ENCODE measurements around the gene PCDHGA8. TPM values are rescaled to one million over a fixed set of nuclear protein-coding genes. Genes with fewer than 3 reads are reported as not detected.
"Not testable (repeated sequence)": the region's sequence is repeated elsewhere in the genome, so short reads cannot be mapped to it uniquely, and the experiment has no call there.

PCDHGA8 gene
- total RNA-seq, 4 donors from 2014 or later, result 2.9 to 5.8 (median 4.7) TPM

- 18 to 23% methylated on average over 22 to 38 of the region's 42 CpGs for WGBS, 2 donors
- no peaks in the 10 kb centered on the region for H3K36me3 ChIP-seq
- intact Hi-C loops (cut with DNase I), result no loop called here
- DNase-seq, result no peak
- TF ChIP-seq, protein P1, sequence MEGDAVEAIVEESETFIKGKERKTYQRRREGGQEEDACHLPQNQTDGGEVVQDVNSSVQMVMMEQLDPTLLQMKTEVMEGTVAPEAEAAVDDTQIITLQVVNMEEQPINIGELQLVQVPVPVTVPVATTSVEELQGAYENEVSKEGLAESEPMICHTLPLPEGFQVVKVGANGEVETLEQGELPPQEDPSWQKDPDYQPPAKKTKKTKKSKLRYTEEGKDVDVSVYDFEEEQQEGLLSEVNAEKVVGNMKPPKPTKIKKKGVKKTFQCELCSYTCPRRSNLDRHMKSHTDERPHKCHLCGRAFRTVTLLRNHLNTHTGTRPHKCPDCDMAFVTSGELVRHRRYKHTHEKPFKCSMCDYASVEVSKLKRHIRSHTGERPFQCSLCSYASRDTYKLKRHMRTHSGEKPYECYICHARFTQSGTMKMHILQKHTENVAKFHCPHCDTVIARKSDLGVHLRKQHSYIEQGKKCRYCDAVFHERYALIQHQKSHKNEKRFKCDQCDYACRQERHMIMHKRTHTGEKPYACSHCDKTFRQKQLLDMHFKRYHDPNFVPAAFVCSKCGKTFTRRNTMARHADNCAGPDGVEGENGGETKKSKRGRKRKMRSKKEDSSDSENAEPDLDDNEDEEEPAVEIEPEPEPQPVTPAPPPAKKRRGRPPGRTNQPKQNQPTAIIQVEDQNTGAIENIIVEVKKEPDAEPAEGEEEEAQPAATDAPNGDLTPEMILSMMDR (IDR thresholded peaks at IDR 0.05), result no peak
- no peak for TF ChIP-seq POLR2A (IDR thresholded peaks at IDR 0.05)
- H3K27ac ChIP-seq, result no peak overlapping the region
- no peaks in the 10 kb centered on the region for H3K4me1 ChIP-seq
- H3K4me3 ChIP-seq (replicated peaks in 1 of 3), result no peak overlapping the region
- no peaks in the 10 kb centered on the region for H3K9me3 ChIP-seq
- H3K27me3 ChIP-seq, result no peaks in the 10 kb centered on the region
These were observed 30.4 kb downstream of the PCDHGA8 start for GRCh38 chr5:141422742-141423291.

- H3K9me3 ChIP-seq, result no peaks in the 10 kb centered on the region
- H3K27ac ChIP-seq, result no peak overlapping the region
- H3K4me3 ChIP-seq (replicated peaks in 1 of 3), result no peak overlapping the region
- no peaks in the 10 kb centered on the region for H3K4me1 ChIP-seq
- DNase-seq, result no peak
- no peaks in the 10 kb centered on the region for H3K36me3 ChIP-seq
- WGBS, 2 donors, result 47 to 52% methylated on average over 26 to 31 of the region's 53 CpGs
- H3K27me3 ChIP-seq, result no peaks in the 10 kb centered on the region
- TF ChIP-seq POLR2A (IDR thresholded peaks at IDR 0.05), result no peak
- TF ChIP-seq, protein P1 (IDR thresholded peaks at IDR 0.05), result no peak
- intact Hi-C loops (cut with DNase I), result no loop called here
These were observed 35.5 kb downstream of the PCDHGA8 start for GRCh38 chr5:141427783-141428426.

GRCh38 chr5:141430332-141431113 lies 38.1 kb downstream of the PCDHGA8 start, which contains the start of gene PCDHGA12:
Gene PCDHGA12, plus strand, starts transcription at chr5:141430507. Its CDS starts 253 bp downstream, at chr5:141430760.
- 14 to 15% methylated on average over 33 of the region's 33 CpGs for WGBS, 2 donors

GRCh38 chr5:141431286-141431685 lies 38.9 kb downstream of the PCDHGA8 start:
- H3K36me3 ChIP-seq, result no peaks in the 10 kb centered on the region
- no peak for DNase-seq
- H3K27me3 ChIP-seq, result no peaks in the 10 kb centered on the region
- H3K9me3 ChIP-seq, result no peaks in the 10 kb centered on the region
- no peak overlapping the region for H3K27ac ChIP-seq
- TF ChIP-seq, protein P1 (IDR thresholded peaks at IDR 0.05), result no peak
- TF ChIP-seq POLR2A (IDR thresholded peaks at IDR 0.05), result no peak
- 14 to 16% methylated on average over 36 to 37 of the region's 37 CpGs for WGBS, 2 donors
- H3K4me1 ChIP-seq, result no peaks in the 10 kb centered on the region
- intact Hi-C loops (cut with DNase I), result no loop called here
- no peak overlapping the region for H3K4me3 ChIP-seq (replicated peaks in 1 of 3)

More at GRCh38 chr5:141430332-141431113, 38.1 kb downstream of the PCDHGA8 start, which contains the start of gene PCDHGA12:
- peak; percentile 59 to 61 for DNase-seq
- TF ChIP-seq, protein P1 (IDR thresholded peaks at IDR 0.05), result peak in 4 of 6 experiments; percentile 26 to 59 (median 43)
- TF ChIP-seq POLR2A (IDR thresholded peaks at IDR 0.05), result no peak
- intact Hi-C loops (cut with DNase I), result no loop called here
- no peak within 1 kb of the TSS for H3K27ac ChIP-seq
- no peak within 1 kb of the TSS for H3K4me3 ChIP-seq (replicated peaks in 1 of 3)
- H3K27me3 ChIP-seq, result no peaks in the 10 kb centered on the region
- H3K9me3 ChIP-seq, result no peaks in the 10 kb centered on the region
- H3K4me1 ChIP-seq, result no peaks in the 10 kb centered on the region
- no peaks in the 10 kb centered on the region for H3K36me3 ChIP-seq

GRCh38 chr5:141432308-141432707 lies 39.9 kb downstream of the PCDHGA8 start:
- H3K27ac ChIP-seq; DNase-seq; H3K9me3 ChIP-seq; H3K4me3 ChIP-seq (replicated peaks in 1 of 3); H3K4me1 ChIP-seq; intact Hi-C loops (cut with DNase I); H3K27me3 ChIP-seq; H3K36me3 ChIP-seq: not testable (repeated sequence)
- 23 to 25% methylated on average over 6 to 28 of the region's 38 CpGs for whole genome bisulfite sequencing, 2 donors

DNA sequence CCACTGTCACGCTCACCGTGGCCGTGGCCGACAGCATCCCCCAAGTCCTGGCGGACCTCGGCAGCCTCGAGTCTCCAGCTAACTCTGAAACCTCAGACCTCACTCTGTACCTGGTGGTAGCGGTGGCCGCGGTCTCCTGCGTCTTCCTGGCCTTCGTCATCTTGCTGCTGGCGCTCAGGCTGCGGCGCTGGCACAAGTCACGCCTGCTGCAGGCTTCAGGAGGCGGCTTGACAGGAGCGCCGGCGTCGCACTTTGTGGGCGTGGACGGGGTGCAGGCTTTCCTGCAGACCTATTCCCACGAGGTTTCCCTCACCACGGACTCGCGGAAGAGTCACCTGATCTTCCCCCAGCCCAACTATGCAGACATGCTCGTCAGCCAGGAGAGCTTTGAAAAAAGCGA lies 40.3 kb downstream of the PCDHGA8 start:
- intact Hi-C loops (cut with DNase I); H3K27ac ChIP-seq; H3K27me3 ChIP-seq; H3K4me1 ChIP-seq; H3K4me3 ChIP-seq (replicated peaks in 1 of 3); H3K36me3 ChIP-seq; H3K9me3 ChIP-seq; DNase-seq: not testable (repeated sequence)
- 26% methylated on average over 8 to 12 of the region's 29 CpGs for WGBS, 2 donors
